H9 (cell line): Measurements from ENCODE around the gene GPI. TPM values are rescaled to one million over a fixed set of nuclear protein-coding genes. Genes with fewer than 3 reads are reported as not detected.

ENCODE experiments used
- DNase-seq: peaks from one replicate; pipeline ENCODE4 v3.0.0-alpha.2; 2017
- H2AFZ ChIP-seq: one replicate; pipeline ENCODE4 v1.6.1; 2013; ENCODE audit warnings: mild to moderate bottlenecking, low read length, control low read depth, moderate library complexity
- H2AK5ac ChIP-seq: 2 replicates; pipeline ENCODE4 v1.6.1; 2013; ENCODE audit warnings: low read length, control low read depth, mixed read lengths; ENCODE audit not compliant: insufficient read length
- H2BK120ac ChIP-seq: one replicate; pipeline ENCODE4 v1.6.1; 2013; ENCODE audit warnings: low read depth, mild to moderate bottlenecking, low read length, control low read depth, inconsistent platforms; ENCODE audit not compliant: poor library complexity, severe bottlenecking
- H2BK12ac ChIP-seq: 2 replicates; pipeline ENCODE4 v1.6.1; 2013; ENCODE audit warnings: low read length, control low read depth, mixed read lengths, low read depth; ENCODE audit not compliant: insufficient read length
- H2BK15ac ChIP-seq: 2 replicates; pipeline ENCODE4 v1.6.1; 2013; ENCODE audit warnings: low read depth, low read length, control low read depth
- H2BK20ac ChIP-seq: one replicate; pipeline ENCODE4 v1.6.1; 2013; ENCODE audit warnings: low read depth, mild to moderate bottlenecking, low read length, control low read depth, inconsistent platforms; ENCODE audit not compliant: poor library complexity, severe bottlenecking
- H2BK5ac ChIP-seq: 2 replicates; pipeline ENCODE4 v1.6.1; 2013; ENCODE audit warnings: low read length, control low read depth, mixed read lengths; ENCODE audit not compliant: insufficient read length
- H3K14ac ChIP-seq: 2 replicates; pipeline ENCODE4 v1.6.1; 2013; ENCODE audit warnings: low read length, control low read depth; ENCODE audit not compliant: insufficient read depth
- H3K18ac ChIP-seq: 2 replicates; pipeline ENCODE4 v1.6.1; 2013; ENCODE audit warnings: low read depth, mild to moderate bottlenecking, mixed read lengths, low read length, control low read depth; ENCODE audit not compliant: insufficient read length
- H3K23ac ChIP-seq: 2 replicates; pipeline ENCODE4 v1.6.1; 2013; ENCODE audit warnings: low read length, control low read depth, mixed read lengths, low read depth; ENCODE audit not compliant: insufficient read length
- H3K23me2 ChIP-seq: 2 replicates; pipeline ENCODE4 v1.6.1; 2013; ENCODE audit warnings: low read depth, mild to moderate bottlenecking, mixed read lengths, low read length, control low read depth; ENCODE audit not compliant: insufficient read length, poor library complexity, severe bottlenecking
- H3K27ac ChIP-seq: 2 replicates; pipeline ENCODE4 v1.5.1; 2013; ENCODE audit warnings: low read length, control low read depth, mixed read lengths, low read depth; ENCODE audit not compliant: insufficient read length
- H3K27me3 ChIP-seq: 2 replicates; pipeline ENCODE4 v1.6.1; 2013; ENCODE audit warnings: low read length, control low read depth, inconsistent platforms; ENCODE audit not compliant: insufficient read depth
- H3K4ac ChIP-seq: 2 replicates; pipeline ENCODE4 v1.6.1; 2013; ENCODE audit warnings: low read depth, mild to moderate bottlenecking, control low read depth, inconsistent platforms, low read length, moderate library complexity
- H3K4me1 ChIP-seq: 2 replicates; pipeline ENCODE4 v1.6.1; 2013; ENCODE audit warnings: low read length, control low read depth, inconsistent platforms; ENCODE audit not compliant: insufficient read depth
- H3K4me2 ChIP-seq: 2 replicates; pipeline ENCODE4 v1.6.1; 2013; ENCODE audit warnings: low read length, control low read depth, mixed read lengths; ENCODE audit not compliant: insufficient read length, insufficient read depth
- H3K56ac ChIP-seq: 2 replicates; pipeline ENCODE4 v1.6.1; 2013; ENCODE audit warnings: low read depth, mild to moderate bottlenecking, mixed read lengths, low read length, control low read depth; ENCODE audit not compliant: insufficient read length
- H3K79me1 ChIP-seq: 2 replicates; pipeline ENCODE4 v1.6.1; 2013; ENCODE audit warnings: low read depth, mild to moderate bottlenecking, moderate library complexity, low read length, control low read depth, inconsistent platforms; ENCODE audit not compliant: insufficient read depth, poor library complexity, severe bottlenecking
- H3K79me2 ChIP-seq: 2 replicates; pipeline ENCODE4 v1.6.1; 2013; ENCODE audit warnings: low read length, control low read depth, inconsistent platforms; ENCODE audit not compliant: insufficient read depth
- H3K9ac ChIP-seq: 2 replicates; pipeline ENCODE4 v1.6.1; 2013; ENCODE audit warnings: low read length, control low read depth, mixed read lengths; ENCODE audit not compliant: insufficient read length; ENCODE audit errors: extremely low read depth
- H3K9me3 ChIP-seq: one replicate; pipeline ENCODE4 v1.6.1; 2013; ENCODE audit warnings: low read depth, low read length, inconsistent platforms; ENCODE audit not compliant: control insufficient read depth
- H3T11ph ChIP-seq: one replicate; pipeline ENCODE4 v1.6.1; 2013; ENCODE audit warnings: mild to moderate bottlenecking, low read length, control low read depth, inconsistent platforms
- H4K20me1 ChIP-seq: one replicate; pipeline ENCODE4 v1.6.1; 2013; ENCODE audit not compliant: control insufficient read depth, insufficient read length, insufficient read depth
- H4K5ac ChIP-seq: 2 replicates; pipeline ENCODE4 v1.6.1; 2013; ENCODE audit warnings: low read depth, mild to moderate bottlenecking, mixed read lengths, low read length, control low read depth; ENCODE audit not compliant: insufficient read length
- H4K8ac ChIP-seq: replicated peaks from 2 replicates; pipeline ENCODE4 v1.6.1; 2013; ENCODE audit warnings: low read length, control low read depth, mixed read lengths, low read depth; ENCODE audit not compliant: insufficient read length
- H4K91ac ChIP-seq: 2 replicates; pipeline ENCODE4 v1.6.1; 2013; ENCODE audit warnings: low read depth, mild to moderate bottlenecking, moderate library complexity, mixed read lengths, low read length, control low read depth; ENCODE audit not compliant: insufficient read length
- H3K27ac Mint-ChIP-seq, 3 experiments: 2 replicates in 2 of 3; 3 replicates in 1 of 3; pipeline ENCODE4 v1.8.0; 2020 to 2021; ENCODE audit warnings: mixed read lengths in 3 of 3, mild to moderate bottlenecking in 1 of 3, moderate library complexity in 1 of 3
- H3K27me3 Mint-ChIP-seq: 2 replicates; pipeline ENCODE4 v1.8.0; 2021; ENCODE audit warnings: low read depth, mild to moderate bottlenecking, moderate library complexity, mixed read lengths
- H3K36me3 Mint-ChIP-seq, 3 experiments: 2 replicates in 2 of 3; 3 replicates in 1 of 3; pipeline ENCODE4 v1.8.0; 2020 to 2021; ENCODE audit warnings: low read depth in 3 of 3, mixed read lengths in 3 of 3; ENCODE audit not compliant: insufficient read depth in 1 of 3
- H3K4me1 Mint-ChIP-seq, 2 experiments: 2 replicates each; pipeline ENCODE4 v1.8.0; 2020; ENCODE audit warnings: mixed read lengths in 2 of 2
- H3K4me3 Mint-ChIP-seq, 2 experiments: 2 replicates in 1 of 2; 3 replicates in 1 of 2; pipeline ENCODE4 v1.8.0; 2020 to 2021; ENCODE audit warnings: mild to moderate bottlenecking in 2 of 2, mixed read lengths in 2 of 2, moderate library complexity in 1 of 2
- H3K9me3 Mint-ChIP-seq, 2 experiments: 2 replicates in 1 of 2; 3 replicates in 1 of 2; pipeline ENCODE4 v1.8.0; 2020; ENCODE audit warnings: mild to moderate bottlenecking in 2 of 2, mixed read lengths in 2 of 2, moderate library complexity in 1 of 2
- WGBS: extraction: QIAGEN DNeasy Blood & Tissue Kit; methylation state at CpG from one replicate; pipeline ENCODE4 v1.1.7; 2013; ENCODE audit warnings: missing lambda C conversion rate, low lambda C conversion rate, mixed read lengths; ENCODE audit not compliant: insufficient read length; ENCODE audit errors: extremely low coverage; 5-methylcytosine and 5-hydroxymethylcytosine counted together
- total RNA-seq: library from RNA; stranded (reverse); gene quantifications from 2 replicates; pipeline ENCODE4 v1.2.1, GENCODE V29; 2021
- TF ChIP-seq, protein P1 (sequence below): fragments of 200-600 bp; sonication (generic); conservative IDR thresholded peaks from 3 replicates; pipeline ENCODE4 v1.8.0; 2021; ENCODE audit warnings: antibody characterized with exemption, mild to moderate bottlenecking

GPI gene
- total RNA-seq, 1 experiment from 2014 or later, result 373 TPM

DNA sequence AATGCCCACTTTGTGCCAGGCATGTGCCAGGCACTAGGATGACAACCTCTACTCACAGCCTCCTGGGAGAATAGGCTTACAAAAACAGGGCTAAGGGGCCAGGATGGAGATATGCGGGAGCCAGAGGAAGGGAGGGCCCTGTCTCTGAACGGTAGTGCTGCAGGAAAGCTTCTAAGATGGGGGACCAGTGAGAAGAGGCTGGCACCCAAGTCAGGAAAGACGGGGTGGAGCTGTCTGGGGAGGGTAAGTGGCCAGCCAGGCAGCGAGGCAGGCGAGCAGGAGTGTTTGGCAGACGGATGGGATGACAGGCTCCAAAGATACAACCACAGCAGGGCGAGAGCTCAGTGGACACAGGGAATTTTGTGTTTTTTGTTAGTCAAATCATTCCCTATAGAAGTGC is 44.7 kb upstream of the GPI start:
- Histone ChIP-seq H3K4ac (no peak overlapping the region), H3K56ac (no peak overlapping the region), H2BK5ac (no peak overlapping the region), H3K9ac (no peak overlapping the region), H2BK20ac (no peak overlapping the region), H3K79me1 (no peaks in the 10 kb centered on the region), H3K9me3 (no peaks in the 10 kb centered on the region), H2BK12ac (no peak overlapping the region), H2AFZ (no peak overlapping the region), H4K20me1 (no peaks in the 10 kb centered on the region), H3K23ac (no peak overlapping the region), H3K79me2 (no peaks in the 10 kb centered on the region; the same call in 1 of the 2 replicates), H3K27me3 (no peaks in the 10 kb centered on the region), H3K23me2 (no peaks in the 10 kb centered on the region), H3K27ac (no peak overlapping the region), H2BK120ac (no peak overlapping the region), H3K4me1 (peaks cover 5% of the 10 kb centered on the region; the same call in 1 of the 2 replicates), H3K18ac (no peak overlapping the region), H3T11ph (no peak overlapping the region), H2AK5ac (no peak overlapping the region), H3K4me2 (no peak overlapping the region), H4K91ac (no peak overlapping the region), H2BK15ac (no peak overlapping the region), H3K14ac (no peak overlapping the region; the same call in 1 of the 2 replicates), H4K5ac (no peak overlapping the region), H4K8ac (no peak overlapping the region)
- Mint-ChIP-seq H3K27ac (peak overlapping the region; percentile 56 to 89 (median 73); a peak in 4 of 7 replicates), H3K4me3 (no peak overlapping the region), H3K27me3 (no peaks in the 10 kb centered on the region; the same call in 1 of the 2 replicates), H3K36me3 (peaks cover 15 to 31% (median 23%) of the 10 kb centered on the region in 3 experiments; a peak in 6 of 7 replicates), H3K9me3 (no peaks in the 10 kb centered on the region; a peak in 1 of 5 replicates), H3K4me1 (peaks cover 29 to 43% of the 10 kb centered on the region in 2 experiments)
- WGBS, result no CpG with 5 or more reads among the region's 7 CpGs
- no peak for DNase-seq
- TF ChIP-seq, protein P1, sequence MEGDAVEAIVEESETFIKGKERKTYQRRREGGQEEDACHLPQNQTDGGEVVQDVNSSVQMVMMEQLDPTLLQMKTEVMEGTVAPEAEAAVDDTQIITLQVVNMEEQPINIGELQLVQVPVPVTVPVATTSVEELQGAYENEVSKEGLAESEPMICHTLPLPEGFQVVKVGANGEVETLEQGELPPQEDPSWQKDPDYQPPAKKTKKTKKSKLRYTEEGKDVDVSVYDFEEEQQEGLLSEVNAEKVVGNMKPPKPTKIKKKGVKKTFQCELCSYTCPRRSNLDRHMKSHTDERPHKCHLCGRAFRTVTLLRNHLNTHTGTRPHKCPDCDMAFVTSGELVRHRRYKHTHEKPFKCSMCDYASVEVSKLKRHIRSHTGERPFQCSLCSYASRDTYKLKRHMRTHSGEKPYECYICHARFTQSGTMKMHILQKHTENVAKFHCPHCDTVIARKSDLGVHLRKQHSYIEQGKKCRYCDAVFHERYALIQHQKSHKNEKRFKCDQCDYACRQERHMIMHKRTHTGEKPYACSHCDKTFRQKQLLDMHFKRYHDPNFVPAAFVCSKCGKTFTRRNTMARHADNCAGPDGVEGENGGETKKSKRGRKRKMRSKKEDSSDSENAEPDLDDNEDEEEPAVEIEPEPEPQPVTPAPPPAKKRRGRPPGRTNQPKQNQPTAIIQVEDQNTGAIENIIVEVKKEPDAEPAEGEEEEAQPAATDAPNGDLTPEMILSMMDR, result no peak
